HG03342 (cell line): ENCODE measurements around the gene SURF2.
A peak's percentile ranks its signal among the peaks of the same experiment; 100 is the strongest.
"Not testable (repeated sequence)": the region's sequence is repeated elsewhere in the genome, so short reads cannot be mapped to it uniquely, and the experiment has no call there.

ENCODE experiments used
- ATAC-seq: cut with Tn5 transposase; IDR thresholded peaks from one replicate; pipeline ENCODE4 v1.9.1; 2021; ENCODE audit warnings: mild to moderate bottlenecking, moderate library complexity; ENCODE audit not compliant: unreplicated experiment

Gene SURF2

DNA sequence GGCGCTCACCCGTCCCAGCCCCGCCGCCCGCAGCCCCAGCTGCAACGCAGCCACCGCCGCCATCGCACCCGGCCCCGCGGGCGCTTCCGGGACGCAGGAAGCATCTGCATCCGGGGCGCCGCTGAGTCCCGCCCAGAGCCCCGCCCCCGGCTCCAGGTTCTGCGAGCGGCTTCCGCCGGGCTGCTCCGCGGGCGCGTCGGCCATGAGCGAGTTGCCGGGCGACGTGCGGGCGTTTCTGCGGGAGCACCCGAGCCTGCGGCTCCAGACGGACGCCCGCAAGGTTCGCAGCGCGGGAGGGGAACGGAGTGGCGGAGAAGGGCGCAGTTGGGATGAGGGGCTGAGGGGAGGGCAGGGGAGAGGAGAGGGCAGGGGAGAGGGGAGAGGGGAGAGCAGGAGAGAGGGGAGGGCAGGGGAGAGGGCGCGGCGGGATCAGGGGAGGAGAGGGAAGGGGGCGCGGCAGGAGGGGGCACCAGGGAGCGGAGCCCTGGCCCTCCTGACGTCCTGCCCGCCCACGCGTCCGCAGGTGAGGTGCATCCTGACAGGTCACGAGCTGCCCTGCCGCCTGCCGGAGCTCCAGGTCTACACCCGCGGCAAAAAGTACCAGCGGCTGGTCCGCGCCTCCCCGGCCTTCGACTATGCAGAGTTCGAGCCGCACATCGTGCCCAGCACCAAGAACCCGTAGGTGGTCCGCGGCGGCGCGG, at the start of gene SURF2, which contains the start of gene SURF1:
Gene SURF2 (plus strand): TSS at position 160 of the 701 bp plus-strand sequence. CDS start 43 bp downstream, at position 203.
Gene SURF1 (minus strand): TSS at position 97 of the 701 bp plus-strand sequence. CDS start 34 bp downstream, at position 63.
- ATAC-seq, result peak; percentile 64

DNA sequence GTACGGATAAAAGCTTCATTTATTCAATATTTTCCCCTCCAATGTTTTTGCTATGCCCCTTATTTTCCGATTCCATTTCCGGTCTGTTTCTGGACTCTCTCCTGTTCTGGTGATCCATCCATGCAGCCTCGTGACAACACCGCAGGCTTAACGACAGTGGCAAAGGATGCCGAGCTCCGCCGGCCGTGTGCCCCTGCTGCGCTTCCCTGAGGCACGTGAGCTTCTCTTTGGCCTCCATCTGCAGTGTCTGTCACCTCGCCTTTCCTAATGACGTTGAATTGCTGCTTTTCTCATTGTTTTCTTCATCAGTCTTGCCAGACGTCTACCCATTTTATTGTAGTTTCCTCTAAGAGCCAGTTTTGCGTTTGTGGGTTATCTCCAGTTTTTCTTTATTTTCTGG, 49.0 kb upstream of the SURF2 start:
- no peak for ATAC-seq

DNA sequence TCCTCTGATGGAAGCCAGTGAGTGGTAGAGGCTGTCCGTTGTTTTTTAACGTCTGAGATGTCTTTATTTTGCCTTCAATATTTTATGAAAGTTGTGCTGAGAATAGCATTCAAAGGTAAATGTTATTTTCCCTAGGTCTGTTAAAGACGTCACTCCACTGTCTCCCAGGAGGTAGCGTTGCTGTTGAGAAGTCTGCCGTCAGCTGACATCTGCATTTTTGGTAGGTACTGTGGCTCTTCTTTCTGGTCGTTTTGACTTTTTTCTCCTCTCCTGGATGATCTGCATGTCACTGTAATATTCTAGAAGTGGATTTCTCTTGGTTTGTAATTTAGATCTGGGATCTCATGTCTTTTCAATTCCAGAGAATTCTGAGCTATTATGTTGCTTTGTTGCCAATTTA, 46.7 kb upstream of the SURF2 start:
- no peak for ATAC-seq

DNA sequence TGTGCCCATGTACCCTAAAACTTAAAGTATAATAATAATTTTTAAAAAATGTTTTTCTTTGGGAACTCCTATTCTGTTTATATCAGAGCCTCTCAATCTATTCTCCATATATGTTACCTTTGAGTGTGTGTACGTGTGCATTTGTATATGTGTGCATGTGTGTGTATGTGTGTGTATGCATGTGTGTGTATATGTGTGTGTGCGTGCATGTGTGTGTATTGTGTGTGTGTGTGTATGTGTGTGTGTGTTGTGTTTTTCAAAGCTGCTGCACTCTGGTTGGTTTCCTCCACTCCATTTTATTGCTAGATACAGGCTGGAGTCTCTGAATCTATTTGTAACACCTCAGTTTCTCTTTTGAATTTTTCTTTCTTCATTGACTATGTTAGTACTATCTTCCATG, 40.4 kb upstream of the SURF2 start:
- ATAC-seq, result no peak

DNA sequence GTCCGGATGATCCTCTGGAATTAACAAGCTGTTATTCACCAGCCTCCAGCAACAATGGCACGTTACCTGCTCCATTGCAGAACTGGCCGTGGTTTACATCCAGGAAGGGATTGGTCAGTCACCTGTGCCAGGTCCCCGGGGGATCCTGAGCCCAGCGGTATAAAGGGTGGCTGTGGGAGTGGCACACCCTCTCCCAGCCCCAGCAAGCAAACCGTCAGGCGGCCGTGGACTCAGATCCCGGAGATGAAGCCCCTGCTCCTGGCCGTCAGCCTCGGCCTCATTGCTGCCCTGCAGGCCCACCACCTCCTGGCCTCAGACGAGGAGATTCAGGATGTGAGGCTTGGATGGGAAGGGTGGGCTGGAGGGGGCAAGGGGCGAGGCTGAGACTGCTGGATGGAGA, 38.8 kb upstream of the SURF2 start:
- not testable (repeated sequence) for ATAC-seq

DNA sequence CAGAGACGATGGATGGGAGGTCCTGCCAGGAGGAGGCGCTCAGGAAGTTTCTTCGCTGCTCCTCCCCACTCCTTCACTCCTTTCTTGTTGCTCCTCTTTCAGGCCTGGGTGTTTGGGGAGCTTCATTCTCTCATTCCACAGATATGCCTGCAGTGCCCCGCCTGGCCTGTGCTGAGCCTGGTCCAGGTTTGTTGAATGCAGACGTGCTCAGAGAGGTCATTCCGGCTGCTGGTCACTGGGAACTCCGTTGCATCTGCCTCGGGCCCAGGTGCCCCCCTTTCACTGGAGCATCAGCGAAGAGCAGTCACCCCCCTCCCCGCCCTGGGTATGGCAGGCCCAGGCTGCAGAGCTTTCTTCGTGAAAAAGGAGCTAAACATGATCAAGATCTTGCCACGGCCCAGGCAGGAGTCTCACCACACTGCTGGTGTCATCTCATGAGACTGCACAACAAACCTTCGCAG, 35.9 kb upstream of the SURF2 start:
- ATAC-seq, result no peak

DNA sequence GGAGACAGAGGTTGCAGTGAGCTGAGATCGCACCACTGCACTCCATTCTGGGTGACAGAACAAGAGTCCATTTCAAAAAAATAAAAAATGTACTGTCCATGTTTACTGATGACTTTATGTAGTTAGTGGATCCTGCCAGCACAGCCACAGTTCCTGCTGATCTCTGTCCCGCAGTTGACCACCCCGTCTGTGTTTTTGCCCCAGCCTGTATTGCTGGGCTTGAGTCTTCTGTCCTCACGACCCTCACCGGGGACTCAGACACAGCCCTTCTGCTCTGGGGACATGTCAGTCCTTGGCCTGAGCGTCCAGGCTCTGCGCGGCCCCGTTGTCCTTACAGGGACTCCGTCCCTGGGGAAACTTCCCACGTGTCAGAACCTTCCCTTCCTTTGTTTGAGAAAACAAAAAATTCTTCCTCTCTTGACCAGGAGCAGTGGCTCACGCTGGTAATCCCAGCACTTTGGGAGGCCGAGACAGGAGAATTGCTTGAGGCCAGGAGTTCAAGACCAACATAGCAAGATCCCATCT, 34.9 kb upstream of the SURF2 start:
- ATAC-seq, result no peak

DNA sequence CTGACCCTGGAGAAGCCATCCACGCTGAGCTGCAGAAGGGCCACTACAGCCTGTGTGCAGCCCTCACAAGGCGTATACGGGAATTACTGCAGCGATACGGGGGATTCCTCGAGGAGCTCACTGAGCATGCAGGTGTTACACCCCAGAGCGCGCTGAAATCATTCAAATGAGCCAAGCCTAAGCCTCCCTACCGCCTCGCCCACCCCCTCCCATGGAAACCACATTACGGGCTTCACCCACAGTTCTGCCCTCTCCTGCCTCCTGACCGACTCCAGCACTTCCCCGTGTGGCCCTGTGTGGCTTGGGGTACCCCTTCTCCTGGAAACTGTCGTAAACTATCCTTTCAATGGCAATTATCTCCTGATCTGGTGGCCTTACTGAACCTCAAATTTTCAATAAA, 33.6 kb upstream of the SURF2 start:
- ATAC-seq, result no peak

DNA sequence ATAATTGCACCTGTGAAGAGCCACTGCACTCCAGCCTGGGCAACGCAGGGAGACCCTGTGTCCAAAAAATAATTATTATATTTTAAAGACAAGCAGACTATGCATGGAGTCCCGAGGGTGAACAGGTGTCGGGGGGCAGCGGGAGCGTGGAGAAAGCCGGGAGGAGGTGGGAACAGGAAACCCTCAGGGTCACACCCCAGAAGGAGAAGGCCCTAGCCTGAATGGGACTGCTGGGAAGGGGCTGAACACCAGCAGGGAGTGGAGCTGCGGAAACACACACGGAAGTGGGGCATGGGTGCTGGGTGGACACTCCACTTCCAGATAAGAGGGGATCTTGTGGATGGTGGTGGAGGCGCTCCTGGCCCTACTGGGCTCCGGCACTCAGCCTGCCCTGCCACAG, 33.1 kb upstream of the SURF2 start:
- ATAC-seq, result no peak

DNA sequence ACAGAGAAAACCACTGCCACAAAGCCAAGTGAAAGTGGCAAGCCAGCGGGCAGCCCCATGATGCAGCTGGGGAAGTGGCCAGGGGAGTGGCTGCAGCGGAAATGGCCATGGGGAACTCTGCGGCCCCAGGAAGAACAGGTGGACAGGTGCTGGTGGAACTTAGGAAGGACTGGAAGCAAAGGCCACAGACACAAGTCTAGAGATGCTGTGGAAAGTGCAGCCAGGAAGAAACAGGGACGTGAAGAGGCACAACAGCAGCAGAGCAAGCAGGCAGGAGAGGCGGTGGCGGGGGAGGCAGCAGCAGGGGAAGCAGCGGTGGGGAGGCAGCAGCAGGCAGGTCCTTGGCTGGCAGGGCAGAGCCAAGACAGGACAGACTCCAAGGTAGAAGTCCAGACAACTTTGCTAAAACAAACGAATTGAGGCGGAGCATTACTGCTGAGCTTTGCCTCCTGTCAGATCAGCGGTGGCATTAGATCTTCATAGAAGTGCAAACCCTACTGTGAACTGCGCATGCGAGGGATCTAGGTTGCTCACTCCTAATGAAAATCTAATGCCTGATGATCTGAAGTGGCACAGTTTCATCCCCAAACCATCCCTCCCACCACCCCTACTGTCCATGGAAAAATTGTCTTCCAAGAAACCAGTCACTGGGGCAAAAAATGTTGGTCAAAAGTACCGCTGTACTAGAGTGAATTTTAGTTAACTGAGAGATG, 32.2 kb upstream of the SURF2 start:
- no peak for ATAC-seq

DNA sequence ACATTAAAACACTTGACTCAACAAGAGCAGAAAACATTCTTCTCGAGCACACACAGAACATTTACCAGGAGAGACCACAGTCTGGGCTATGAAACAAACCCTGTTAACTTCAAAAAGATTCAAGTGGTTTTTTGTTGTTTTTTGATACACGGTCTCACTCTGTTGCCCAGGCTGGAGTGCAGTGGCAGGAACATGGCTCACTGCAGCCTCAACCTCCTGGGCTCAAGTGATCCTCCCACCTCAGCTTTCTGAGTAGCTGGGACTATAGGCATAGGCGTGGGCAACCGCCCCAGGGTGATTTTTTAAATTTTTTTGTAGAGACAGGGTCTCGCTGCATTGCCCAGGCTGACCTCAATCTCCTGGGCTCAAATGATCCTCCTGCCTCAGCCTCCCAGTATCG, 29.3 kb upstream of the SURF2 start:
- not testable (repeated sequence) for ATAC-seq

DNA sequence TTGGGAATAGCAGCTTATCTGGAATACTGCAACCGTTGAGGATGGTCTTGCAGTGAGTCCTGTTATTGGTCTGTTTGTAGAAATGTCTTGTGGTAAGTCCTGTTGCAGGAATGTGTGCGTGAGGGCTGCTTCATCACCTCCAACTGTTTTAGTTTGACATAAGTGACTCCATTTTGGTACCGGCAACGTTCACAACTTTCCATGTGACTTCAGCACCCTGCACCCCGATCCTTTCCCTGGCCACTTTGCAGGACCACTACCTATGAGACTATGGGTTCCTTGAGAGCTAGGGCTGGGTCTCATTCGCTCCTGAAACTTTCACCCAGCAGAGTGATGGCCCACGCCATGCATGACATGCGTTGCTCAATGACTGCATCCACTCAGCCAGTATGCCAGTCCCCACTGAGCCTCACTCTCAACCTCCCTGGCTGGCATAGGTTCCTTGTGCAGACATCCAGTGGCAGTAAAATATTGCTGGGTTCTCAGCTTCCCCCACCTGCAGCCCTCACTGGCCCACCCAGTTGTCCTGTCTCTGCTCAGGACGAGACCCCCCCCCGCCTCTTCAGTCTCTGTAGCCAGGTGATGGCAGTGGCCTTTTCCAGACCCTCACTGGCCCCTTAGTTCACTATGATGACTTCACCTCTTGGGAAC, 28.4 kb upstream of the SURF2 start:
- ATAC-seq, result no peak

DNA sequence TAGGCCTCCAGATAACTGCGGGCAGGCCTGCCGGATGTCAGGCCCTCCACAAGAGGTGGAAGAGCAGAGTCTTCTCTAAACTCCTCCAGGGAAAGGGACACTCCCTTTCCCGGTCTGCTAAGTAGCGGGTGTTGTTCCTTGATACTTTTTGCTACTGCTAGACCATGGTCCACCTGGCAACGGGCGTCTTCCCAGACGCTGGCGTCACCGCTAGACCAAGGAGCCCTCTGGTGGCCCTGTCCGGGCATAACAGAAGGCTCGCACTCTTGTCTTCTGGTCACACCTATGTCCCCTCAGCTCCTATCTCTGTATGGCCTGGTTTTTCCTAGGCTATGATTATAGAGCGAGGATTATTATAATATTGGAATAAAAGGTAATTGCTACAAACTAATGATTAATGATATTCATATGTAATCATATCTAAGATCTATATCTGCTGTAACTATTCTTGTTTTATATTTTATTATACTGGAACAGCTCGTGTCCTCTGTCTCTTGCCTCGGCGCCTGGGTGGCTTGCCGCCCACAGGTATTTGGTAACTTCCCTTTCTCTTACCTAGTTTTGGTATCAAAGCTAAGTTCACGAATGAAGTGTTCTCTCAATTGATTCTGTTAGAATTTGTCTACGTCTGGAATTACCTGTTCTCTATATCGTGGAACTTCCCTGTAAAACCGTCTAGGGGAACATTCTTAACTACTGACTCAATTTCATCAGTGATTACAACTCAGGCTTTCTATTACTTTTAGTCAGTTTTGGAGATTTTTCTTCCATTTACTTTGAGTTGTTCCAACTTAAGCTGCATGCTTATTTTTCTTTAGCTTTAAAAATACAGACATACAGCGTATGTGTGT, 26.8 kb upstream of the SURF2 start:
- ATAC-seq, result not testable (repeated sequence)

DNA sequence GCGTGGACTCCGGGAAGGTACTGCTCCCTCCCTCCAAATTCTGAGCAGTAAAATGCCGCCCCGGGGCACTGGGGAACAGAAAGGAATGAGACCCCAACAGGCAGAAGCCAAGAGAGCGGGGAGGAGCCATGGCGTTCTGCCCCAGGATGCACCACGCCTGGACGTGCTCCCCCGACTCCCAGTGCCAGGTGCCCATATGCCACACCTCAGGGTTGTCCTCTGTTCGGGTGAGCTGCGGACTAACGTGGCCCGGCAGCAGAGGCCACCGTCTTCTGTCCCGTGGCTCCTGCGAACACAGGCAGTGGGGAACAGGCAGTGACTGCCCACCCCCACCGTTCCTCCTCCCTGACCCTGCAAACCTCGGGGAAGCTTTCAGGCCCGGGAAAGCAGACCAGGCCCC, 25.1 kb upstream of the SURF2 start:
- no peak for ATAC-seq

DNA sequence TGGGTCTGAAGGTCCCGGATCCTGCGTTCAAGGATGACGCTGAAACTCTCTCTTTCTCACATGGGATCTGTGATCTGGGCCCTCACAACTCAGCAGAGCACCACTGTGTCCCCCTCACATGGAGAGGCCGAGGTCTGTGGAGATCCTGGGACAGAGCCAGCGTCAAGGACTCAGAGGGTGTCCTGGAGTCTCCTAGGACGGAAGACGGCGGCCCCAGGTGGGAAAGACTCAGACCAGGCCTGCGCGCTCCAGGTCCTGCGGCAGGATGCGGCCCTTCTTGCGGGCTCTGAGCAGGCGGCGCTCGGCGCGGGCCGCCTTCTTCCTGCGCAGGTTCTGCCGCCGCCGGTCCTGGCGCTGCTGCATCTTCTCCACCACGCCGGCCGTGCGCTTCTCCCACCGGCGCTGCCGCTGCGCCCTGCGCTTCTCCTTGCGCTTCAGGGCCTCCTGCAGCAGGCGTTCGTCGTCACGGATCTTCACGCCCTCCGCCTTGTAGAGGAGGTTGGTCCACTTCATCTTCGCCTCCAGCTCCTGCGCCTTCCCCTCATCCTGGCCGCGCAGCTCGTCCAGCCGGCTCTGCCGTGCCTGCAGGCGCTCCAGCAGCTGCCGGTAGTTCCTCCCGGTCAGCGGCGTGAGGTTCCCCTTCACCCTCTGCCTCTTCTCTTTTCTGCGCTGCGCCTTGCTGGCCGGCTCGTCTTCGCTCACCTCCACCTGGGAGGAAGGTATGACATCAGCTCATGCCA, 24.5 kb upstream of the SURF2 start:
- ATAC-seq, result no peak

DNA sequence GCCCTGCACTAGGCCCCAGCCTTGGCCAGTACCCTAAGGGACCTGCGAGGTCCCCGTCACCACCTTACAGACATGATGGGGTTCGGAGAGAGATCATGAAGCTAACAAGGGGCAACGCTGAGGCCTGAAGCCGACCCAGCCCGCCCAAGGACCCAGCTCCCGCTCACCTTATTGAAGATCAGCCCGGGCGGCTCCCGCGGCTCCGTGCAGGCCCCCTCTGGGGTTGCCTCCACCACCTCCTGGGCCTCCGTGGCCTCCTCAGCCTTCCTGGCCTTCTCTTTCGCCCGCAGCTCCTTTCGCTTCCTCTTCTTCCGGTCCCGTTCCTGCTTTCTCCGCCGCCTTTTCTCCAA, 24.0 kb upstream of the SURF2 start:
- no peak for ATAC-seq

DNA sequence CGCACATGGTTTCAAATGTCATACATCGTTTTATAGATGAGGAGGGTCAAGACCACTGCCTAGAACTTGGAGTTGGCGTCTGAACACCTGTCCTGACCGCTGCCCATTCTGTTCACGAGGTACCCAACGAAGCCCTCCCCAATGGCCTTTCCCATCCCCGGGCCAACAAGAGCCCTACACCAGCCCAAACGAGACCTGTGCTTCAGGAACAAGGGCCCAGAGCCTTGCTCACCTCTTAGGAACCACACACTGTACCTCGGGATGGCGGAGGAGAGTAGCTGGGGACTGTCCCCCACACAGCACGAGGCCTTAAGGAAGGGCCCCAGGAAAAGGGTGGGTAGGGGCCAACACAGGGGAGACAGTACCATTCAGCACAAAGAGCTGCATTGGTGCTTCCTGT, 23.3 kb upstream of the SURF2 start:
- ATAC-seq, result no peak

DNA sequence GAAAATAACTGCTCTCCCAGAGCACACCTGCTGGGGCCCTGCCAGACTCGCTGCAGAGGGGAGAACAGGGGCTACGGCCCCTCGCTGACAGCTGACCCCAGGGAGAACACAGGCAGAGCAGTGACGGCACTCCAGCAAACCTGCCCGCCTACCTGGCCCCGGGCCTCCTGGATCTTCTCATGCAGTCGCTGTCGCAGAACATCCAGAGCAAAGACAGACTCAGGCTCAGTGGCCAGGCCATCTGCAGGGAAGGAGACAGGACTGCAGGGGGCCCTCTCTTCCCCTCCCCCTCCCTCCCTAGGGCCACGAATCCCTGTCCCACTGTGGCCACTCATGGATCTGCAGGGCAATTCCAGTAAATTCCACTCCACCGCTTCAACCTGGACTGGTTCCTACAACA, 22.8 kb upstream of the SURF2 start:
- no peak for ATAC-seq

DNA sequence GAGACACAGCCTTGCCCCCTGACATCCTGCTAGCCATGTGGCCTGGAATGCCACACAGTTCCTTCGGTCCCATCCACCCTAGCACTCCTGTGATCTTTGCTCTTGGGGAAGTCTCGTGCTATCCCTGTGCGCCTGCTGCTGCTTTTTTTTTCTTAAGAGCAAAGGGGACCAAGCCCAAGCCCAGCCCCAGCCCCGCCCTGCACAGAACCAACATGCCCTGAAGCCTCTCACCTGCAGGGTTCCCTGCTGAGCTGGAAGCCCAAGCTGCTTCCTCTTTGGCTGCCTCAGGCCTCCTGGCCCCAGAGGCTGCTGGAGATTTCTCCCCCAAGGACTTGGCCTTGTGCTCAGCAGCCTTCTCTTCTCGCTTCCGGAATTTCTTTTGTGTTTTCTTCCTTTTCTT, 22.2 kb upstream of the SURF2 start:
- ATAC-seq, result no peak

DNA sequence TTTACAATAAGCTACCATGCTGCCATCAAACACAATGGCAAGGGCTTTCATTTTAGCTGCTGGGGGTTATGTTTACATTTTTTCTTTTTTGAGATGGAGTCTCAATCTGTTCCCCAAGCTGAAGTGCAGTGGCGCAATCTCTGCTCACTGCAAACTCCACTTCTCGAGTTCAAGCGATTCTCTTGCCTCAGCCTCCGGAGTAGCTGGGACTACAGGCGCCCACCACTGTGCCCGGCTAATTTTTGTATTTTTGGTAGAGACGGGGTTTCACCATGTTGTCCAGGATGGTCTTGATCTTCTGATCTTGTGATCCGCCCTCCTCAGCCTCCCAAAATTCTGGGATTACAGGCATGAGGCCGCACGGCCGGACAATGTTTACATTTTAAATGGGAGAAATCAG, 21.5 kb upstream of the SURF2 start:
- ATAC-seq, result not testable (repeated sequence)
